HG03439 (cell line): Measurements from ENCODE around the gene RBM19.
"Not testable (repeated sequence)": the region's sequence is repeated elsewhere in the genome, so short reads cannot be mapped to it uniquely, and the experiment has no call there.

Source experiments
- ATAC-seq: cut with Tn5 transposase; IDR thresholded peaks from one replicate; pipeline ENCODE4 v1.9.1; 2021; ENCODE audit warnings: mild to moderate bottlenecking, moderate library complexity; ENCODE audit not compliant: unreplicated experiment

Gene RBM19, protein sequence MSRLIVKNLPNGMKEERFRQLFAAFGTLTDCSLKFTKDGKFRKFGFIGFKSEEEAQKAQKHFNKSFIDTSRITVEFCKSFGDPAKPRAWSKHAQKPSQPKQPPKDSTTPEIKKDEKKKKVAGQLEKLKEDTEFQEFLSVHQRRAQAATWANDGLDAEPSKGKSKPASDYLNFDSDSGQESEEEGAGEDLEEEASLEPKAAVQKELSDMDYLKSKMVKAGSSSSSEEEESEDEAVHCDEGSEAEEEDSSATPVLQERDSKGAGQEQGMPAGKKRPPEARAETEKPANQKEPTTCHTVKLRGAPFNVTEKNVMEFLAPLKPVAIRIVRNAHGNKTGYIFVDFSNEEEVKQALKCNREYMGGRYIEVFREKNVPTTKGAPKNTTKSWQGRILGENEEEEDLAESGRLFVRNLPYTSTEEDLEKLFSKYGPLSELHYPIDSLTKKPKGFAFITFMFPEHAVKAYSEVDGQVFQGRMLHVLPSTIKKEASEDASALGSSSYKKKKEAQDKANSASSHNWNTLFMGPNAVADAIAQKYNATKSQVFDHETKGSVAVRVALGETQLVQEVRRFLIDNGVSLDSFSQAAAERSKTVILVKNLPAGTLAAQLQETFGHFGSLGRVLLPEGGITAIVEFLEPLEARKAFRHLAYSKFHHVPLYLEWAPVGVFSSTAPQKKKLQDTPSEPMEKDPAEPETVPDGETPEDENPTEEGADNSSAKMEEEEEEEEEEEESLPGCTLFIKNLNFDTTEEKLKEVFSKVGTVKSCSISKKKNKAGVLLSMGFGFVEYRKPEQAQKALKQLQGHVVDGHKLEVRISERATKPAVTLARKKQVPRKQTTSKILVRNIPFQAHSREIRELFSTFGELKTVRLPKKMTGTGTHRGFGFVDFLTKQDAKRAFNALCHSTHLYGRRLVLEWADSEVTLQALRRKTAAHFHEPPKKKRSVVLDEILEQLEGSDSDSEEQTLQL

DNA sequence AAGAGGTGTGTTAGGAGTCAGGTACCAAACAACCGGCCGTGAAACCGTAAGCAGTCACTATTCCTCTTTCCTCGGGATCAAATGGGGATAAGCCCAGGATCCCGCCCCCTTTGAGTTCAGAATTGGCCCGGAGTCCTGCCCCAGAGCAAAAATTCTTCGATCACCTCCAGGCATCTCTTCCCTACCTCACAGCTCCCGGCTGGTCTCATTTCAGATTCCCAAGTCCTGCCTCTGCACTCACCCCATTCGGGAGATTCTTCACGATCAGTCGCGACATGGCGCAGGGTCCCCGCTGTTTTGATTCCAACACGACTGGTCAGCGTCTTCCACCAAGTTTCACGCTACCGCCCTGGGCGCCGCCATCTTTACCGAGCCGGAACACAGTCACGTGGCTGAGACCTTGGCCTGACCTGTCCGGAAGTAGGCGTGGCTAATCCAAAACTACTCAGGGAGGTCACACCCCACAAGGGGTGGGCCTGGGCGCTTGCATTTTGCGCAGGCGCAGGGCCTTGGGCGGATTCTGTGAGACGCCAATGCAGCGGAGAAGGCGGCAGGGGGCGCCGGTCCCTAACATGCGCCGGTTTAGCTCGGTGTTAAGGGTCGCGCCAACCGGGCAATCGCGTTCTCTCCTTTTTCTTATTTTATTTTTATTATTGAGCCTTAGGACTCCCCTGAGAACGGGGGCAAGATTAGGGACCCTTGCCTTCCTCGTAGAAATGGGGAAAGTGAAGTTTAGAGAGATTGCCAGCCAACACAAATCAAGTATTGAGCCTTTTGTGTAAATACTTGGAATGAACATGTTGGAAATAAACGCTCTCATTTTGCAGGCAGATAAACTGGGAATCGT lies at the start of gene RBM19:
Gene RBM19 (minus strand): TSS at position 375 of the 847 bp plus-strand sequence. CDS start 98 bp downstream, at position 277.
- peak; percentile 92 for ATAC-seq

DNA sequence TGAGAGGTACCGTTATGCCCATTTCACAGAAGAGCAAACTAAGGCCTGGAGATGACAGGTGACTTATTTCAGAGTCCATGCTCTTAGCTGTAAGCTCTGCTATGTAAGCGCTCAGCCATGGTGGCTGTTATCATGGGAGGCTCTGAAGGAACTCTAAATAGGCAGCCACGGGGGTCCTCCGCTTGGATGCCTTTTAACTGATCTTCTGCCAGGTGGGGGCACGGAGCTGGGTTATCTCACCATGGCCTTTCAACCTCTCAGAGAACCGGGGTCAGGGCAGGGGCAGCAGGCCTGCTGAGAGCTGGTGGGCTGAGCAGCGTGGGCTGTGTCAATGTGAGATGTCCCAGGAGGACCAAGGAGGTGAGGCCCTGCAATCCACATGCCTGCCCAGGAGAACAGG lies 49.7 kb upstream of the RBM19 start:
- no peak for ATAC-seq

DNA sequence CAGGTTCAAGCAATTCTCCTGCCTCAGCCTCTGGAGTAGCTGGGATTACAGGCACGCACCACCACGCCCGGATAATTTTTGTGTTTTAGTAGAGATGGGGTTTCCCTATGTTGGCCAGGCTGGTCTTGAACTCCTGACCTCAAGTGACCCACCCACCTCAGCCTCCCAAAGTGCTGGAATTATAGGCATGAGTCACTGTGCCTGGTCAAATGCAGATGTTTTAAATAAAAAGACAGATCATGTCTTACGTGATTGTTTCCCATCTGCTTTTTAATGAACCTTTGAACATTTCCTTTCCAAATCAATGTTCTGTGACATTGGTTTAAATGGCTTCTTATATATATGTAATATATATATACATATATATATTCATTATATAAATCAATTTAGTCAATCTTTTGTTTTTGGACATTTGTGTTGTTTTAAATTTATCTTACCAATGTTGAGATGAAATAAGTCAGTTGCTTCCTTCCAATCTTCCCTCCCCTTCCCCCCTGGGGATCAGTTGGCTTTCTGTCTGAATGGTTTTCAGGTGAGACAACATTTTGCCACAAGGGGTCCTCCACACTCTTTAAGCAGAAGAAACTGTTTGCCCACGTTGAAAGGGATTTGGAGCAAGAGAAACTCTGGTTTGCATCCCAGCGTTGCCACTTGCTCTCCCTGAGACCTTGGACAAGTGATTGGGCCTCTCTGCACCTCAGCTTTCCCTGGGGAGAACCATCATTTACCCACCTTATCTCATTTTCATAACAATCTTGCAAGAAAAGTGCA lies 47.6 kb upstream of the RBM19 start:
- no peak for ATAC-seq

DNA sequence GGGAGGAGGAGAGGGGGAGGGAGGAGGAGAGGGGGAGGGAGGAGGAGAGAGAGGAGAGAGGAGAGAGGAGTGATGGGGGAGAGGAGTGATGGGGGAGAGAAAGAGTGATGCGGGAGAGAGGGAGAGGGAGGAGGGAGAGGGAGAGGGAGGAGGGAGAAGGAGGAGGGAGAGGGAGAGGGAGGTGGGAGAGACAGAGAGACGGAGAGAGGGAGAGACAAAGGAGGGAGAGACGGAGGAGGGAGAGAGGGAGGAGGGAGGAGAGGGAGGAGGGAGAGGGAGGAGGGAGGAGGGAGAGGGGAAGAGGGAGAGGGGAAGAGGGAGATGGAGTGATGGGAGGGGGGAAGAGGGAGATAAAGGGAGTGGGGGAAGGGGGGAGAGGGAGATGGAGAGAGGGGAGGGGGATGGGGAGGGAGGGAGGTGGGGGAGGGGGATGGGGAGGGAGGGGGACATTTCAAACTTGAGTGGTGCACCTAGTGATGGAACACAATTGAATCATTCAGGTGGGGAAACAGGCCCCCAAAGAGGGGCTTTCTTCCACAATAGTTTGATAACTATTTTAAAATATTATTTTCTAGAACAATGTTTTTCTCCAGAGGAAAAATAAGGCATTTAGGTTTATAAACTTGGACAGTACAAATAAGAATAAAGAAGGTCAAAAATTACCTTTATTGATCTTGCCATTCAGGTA lies 46.8 kb upstream of the RBM19 start:
- ATAC-seq, result no peak

DNA sequence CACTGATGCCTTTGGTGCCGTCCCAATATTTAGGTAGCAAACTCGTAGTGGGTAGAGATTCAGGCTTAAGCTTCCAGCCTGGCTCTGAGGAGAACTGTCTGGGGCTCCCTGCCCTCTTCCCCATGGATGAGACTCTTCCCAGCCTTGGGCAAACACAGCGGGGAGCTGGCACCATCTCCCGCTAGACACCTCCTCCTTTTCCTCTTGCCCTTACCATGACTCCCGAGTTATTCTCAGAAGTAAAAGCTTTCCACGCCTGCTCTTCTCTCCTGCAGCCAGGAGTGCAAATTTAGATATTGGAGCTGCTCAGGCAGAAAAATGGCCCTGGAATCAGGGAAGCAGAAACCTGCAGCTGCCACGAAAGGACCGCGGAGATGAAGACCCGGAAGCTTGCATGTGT lies 45.6 kb upstream of the RBM19 start:
- ATAC-seq, result no peak

DNA sequence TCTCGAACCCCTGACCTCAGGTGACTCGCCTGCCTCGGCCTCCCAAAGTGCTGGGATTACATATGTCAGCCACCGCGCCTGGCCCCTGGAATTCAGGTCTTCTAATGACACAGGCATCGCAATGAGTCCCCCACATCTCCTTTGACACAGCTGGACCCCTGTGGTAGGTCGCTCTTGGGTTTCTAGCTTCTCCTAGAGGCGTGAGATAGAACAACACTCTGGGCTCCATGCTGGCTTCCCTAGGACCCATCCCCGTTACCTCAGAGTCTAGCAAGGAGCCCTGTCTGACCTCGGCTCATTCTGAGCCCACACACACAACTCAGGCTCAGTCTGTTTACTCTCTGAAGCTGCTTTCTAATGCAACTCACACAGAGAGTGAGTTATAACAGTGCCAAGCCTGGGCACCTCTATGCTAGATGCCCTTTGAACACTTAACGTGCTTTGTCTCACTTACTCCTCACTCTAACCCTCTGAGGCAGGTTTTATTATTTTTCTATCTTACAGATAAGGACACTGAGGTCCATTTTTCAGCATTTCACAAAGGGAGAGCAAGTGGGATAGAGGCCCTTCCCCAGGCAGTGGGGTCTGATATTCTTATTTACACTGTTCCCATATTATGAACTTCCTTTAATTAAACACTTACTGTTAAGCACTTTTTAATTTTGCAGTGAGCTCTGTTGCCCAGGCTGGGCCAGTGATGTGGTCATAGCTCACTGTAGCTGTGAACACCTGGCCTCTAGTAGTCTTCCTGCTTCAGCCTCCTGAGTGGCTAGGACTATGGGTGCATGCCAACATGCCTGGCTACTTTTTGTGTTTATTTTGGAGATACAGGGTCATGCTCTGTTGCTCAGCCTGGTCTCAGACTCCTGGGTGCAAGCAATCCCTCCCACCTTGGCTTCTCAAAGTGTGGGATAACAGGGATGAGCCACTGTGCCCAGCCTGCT lies 40.6 kb upstream of the RBM19 start:
- no peak for ATAC-seq

DNA sequence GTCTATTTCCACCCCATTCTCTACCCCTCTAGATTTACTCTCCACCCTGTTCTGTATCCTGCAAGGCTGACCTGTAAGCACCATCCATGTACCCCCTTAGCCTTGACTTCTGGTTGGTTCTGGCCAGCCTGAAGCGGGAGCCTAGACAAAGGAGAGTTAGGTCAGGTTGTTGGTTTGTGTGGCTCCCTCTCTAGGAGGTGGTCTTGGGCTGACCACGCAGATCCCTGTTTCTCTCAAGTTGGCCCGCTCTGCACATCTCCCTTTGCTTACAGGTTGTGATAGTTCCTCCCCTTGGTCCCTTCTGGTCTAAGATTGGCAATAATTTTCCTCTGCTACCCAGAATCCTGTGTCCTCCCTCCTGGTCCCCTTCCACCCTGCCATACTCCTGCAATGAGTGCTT lies 38.3 kb upstream of the RBM19 start:
- no peak for ATAC-seq

DNA sequence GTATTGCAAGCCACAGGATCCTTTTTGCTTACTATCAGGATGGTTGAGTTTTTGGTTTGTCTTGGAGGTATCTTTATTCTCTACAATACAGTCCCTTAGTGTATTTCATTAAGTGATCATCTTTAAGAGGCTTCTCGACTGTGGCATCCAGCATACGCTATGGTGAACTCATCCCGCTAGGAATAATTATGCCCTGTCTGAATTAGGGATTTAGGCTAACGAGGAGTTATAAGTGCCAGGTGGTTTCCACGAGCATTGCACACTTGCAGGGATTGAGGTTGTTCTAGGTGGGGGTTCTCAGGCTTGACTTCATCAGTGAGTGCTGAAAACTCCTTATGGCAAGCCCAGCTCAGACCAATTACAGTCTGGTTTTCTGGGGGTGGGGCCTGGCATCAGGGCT lies 37.2 kb upstream of the RBM19 start:
- ATAC-seq, result no peak

DNA sequence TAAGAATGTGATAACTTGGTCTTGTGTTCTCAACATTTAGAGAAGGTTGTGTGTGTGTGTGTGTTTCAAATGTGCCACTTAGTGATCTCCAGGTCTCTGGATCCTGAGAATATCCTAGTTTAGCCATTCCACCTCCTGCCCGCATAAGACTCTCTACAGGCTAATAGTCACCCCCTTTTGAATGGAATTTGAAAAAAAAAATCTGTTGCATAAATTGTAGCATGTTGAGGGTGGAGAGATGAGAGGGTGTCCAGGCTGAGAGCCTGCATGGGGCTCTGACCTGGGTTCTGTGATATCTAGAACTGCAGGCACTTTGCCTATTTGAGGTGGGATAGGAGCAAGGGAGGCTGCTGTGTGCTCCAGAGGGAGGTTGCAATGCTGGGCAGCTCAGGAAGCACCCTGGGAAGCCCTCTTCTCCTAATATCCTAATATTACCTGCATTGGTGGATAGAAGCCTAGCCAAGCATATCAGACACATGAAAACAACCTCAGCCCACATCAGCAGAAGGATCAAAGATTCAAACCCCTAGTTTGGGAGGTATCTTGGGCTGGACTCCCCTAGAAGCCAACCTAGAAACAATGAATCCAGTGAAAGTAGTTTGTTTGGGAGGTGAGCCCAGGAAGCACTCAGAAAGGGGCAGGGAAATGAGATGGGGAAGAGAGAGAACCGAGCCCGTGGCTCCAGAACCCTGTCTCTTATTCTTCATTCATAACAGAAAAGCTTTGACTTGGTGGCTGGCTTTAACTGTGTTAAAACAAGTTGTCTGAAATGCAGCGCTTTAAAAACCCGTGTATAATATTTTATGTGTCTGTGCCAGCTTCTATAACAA lies 35.6 kb upstream of the RBM19 start:
- no peak for ATAC-seq

DNA sequence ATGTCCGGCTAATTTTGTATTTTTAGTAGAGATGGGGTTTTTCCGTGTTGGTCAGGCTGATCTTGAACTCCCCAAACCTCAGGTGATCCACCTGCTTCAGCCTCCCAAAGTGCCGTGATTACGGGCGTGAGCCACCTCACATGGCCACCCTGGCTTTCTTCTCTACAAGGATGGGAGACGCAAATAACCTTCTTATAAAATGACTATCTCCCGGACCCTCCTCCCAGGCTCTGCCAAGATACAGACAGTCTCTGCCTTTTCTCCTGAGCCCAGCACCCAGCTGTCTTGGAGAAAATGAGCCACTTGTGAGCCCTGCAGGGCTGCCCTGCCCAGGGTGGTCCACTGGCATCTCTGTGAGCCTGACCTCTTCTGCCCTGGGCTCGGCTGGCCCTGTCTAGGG lies 34.7 kb upstream of the RBM19 start:
- ATAC-seq, result no peak

DNA sequence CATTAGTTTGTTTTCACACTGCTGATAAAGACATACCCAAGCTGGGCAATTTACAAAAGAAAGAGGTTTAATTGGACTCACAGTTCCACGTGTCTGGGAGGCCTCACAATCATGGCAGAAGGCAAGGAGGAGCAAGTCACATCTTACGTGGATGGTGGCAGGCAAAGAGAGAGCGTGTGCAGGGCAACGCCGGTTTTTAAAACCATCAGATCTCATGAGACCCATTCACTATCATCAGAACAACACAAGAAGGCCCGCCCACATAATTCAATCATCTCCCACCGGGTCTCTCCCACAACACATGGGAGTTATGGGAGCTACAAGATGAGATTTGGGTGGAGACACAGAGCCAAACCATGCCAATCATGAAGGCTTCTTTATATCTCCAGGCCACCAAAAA lies 34.1 kb upstream of the RBM19 start:
- not testable (repeated sequence) for ATAC-seq

DNA sequence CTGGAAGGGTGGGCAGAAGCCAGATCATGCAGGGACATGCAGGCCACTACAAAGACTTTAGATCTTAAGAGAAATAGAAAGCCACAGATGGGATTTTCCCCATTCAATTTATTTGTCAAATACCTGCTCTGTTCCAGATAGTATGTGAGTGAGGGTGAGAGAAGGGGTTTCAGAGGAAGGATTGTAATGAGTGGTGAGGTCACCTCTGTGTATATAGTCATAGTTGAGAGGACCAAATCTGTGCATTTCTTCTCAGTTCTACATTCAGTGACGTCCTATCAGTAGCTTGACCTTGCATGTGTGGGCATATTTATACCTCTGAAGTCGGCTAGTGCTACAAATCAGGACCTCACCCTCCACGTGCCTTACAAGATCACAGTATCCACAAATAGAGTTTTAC lies 31.2 kb upstream of the RBM19 start:
- ATAC-seq, result no peak

DNA sequence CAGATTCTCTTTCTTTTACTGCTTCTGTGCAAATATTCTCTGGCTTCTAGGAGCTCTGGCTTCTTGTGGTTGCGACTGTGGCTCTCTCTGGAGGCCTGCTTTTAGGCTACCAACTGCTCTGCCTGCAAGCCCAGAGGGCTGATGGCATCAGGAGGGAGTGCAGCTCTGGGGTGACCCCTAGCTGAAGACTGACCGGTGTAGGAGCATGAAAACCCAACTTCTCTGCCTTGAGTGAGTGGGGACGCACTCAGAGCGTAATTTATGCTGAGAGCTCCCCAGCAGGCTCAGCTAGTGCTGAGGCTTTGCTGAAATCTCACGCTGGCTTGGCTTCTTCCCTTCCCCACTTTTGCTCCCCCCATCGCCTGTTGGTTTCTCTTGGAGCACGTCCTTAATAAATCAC lies 29.9 kb upstream of the RBM19 start:
- ATAC-seq, result no peak

DNA sequence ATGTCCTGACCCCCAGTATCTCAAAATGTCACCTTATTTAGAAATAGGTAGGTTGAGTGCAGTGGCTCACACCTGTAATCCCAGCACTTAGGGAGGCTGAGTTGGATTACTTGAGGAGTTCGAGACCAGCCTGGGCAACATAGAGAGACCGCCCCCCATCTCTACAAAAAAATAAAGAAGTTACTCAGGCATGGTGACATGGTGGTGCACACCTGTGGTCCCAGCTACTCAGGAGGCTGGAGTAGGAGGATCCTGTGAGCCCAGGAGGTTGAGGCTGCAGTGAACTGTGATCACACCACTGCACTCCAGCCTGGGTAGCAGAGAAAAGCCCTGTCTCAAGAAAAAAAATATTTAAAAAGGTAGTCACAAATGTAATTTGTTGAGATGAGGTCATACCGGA lies 27.9 kb upstream of the RBM19 start:
- ATAC-seq, result no peak

DNA sequence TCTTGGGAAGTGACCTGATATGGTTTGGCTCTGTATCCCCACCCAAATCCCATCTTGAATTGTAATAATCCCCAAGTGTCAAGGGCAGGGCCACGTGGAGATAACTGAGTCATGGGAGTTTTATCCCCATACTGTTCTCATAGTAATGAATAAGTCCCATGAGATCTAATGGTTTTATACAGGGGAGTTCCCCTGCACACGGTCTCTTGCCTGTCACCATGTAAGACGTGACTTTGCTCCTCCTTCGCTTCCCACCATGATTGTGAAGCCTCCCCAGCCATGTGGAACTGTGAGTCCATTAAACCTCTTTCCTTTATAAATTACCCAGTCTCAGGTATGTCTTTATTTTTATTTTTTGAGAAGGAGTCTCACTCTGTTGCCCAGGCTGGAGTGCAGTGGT lies 26.6 kb upstream of the RBM19 start:
- not testable (repeated sequence) for ATAC-seq

DNA sequence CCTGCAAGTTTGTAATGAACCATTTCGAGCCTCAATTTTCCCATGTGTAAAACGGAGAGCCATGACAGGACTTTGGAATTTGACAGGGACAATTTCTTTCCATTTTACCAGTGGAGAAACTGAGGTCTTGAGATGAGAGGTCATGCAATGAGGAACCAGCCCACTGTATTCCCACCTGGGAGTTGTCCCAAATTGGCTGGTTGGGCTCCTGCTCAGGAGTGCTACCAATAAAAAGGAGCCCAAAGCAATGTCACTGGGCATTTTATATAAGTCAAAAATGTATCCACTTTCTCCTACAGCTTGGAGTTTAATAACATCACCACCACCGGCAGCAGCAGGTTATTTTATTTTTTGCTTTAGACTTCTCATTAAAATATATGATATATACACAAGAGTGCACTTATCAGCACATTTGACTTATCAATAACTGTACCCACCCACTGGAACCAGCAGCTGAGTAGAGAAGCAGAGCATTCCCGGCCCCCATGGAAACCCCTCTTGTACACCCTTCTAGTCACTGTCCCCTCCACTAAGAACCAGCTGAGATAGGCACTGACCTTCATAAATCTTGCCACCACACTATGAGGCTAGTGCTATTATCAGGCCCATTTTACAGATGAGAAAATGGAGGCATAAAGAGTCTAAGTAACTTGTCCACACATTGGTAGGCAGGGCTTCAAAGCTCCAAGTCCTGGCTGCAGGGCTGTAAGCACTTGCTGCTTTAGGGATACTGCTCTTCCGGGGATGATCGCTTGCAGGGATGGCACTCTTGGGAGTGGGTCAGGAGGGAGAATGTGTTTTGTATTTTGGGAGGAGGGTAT lies 25.3 kb upstream of the RBM19 start:
- no peak for ATAC-seq
